Caco-2 (cell line): ENCODE measurements around the gene RHOB. TPM values are rescaled to one million over a fixed set of nuclear protein-coding genes. Genes with fewer than 3 reads are reported as not detected.

Experiments
- BruUV-seq: library from RNA; stranded (reverse); fragments of 400-500 nt; replicated peaks from 2 replicates; lab custom pipeline; 2021; lab: Mats Ljungman, UMichigan
- CTCF ChIA-PET: fragments of 300-600 bp; sonication (Branson Sonifier 250); formaldehyde crosslinking; loops from one replicate; lab custom pipeline; 2022; ENCODE audit warnings: antibody characterized with exemption; lab: Charles Lee
- POLR2A ChIA-PET: fragments of 300-600 bp; sonication (Branson Sonifier 250); formaldehyde crosslinking; loops from one replicate; lab custom pipeline; 2022; ENCODE audit warnings: antibody characterized with exemption; lab: Charles Lee
- DNase-seq, 2 experiments: peaks; one replicate each; pipeline versions ENCODE4 v3.0.0 to v3.0.0-alpha.2; 2020 to 2022
- H3K27me3 ChIP-seq: replicated peaks from 2 replicates; pipeline ENCODE4 v1.6.0; 2011; ENCODE audit warnings: low read length; ENCODE audit not compliant: control insufficient read depth, insufficient read depth
- H3K36me3 ChIP-seq: 2 replicates; pipeline ENCODE4 v1.5.1; 2011; ENCODE audit warnings: low read length; ENCODE audit not compliant: control insufficient read depth, insufficient read depth
- H3K4me1 ChIP-seq: fragments of 250-450 bp; sonication (Bioruptor Pico); 2 replicates; pipeline ENCODE4 v1.5.1; 2020; ENCODE audit warnings: mild to moderate bottlenecking
- H3K4me3 ChIP-seq: 2 replicates; pipeline ENCODE4 v1.5.1; 2011; ENCODE audit warnings: low read depth, mild to moderate bottlenecking, control low read depth, low read length
- H3K9me3 ChIP-seq: fragments of 250-450 bp; sonication (Bioruptor Pico); 2 replicates; pipeline ENCODE4 v1.5.1; 2020; ENCODE audit warnings: mild to moderate bottlenecking, moderate library complexity
- H3K27ac Mint-ChIP-seq: one replicate; pipeline ENCODE4 v1.8.0; 2022; ENCODE audit warnings: mixed read lengths; ENCODE audit not compliant: unreplicated experiment
- H3K27me3 Mint-ChIP-seq: one replicate; pipeline ENCODE4 v1.8.0; 2022; ENCODE audit warnings: mixed read lengths; ENCODE audit not compliant: insufficient read depth, unreplicated experiment
- H3K36me3 Mint-ChIP-seq: one replicate; pipeline ENCODE4 v1.8.0; 2022; ENCODE audit warnings: mild to moderate bottlenecking, mixed read lengths; ENCODE audit not compliant: insufficient read depth, unreplicated experiment
- H3K4me1 Mint-ChIP-seq: one replicate; pipeline ENCODE4 v1.8.0; 2022; ENCODE audit warnings: low read depth, mixed read lengths; ENCODE audit not compliant: unreplicated experiment
- H3K4me3 Mint-ChIP-seq: one replicate; pipeline ENCODE4 v1.8.0; 2022; ENCODE audit warnings: mild to moderate bottlenecking, moderate library complexity, mixed read lengths; ENCODE audit not compliant: unreplicated experiment
- H3K9me3 Mint-ChIP-seq: one replicate; pipeline ENCODE4 v1.8.0; 2022; ENCODE audit warnings: mixed read lengths; ENCODE audit not compliant: unreplicated experiment
- intact Hi-C: fragments of 100-400 bp; cut with micrococcal nuclease; formaldehyde crosslinking; loops from one replicate; pipeline ENCODE4 v1.10.0; 2022; ENCODE audit not compliant: unreplicated experiment
- total RNA-seq: library from RNA; stranded (reverse); gene quantifications from 2 replicates; pipeline ENCODE4 v1.2.3, GENCODE V29; 2022
- TF ChIP-seq, protein P1 (sequence below), 2 experiments: fragments of 200-600 bp in 1 of 2; IDR thresholded peaks; 1 replicate in 1 of 2; 2 replicates in 1 of 2; pipeline versions ENCODE4 v1.5.1 to v1.8.0; 2011 to 2022; ENCODE audit warnings: antibody characterized with exemption in 1 of 2, control low read depth in 1 of 2, inconsistent platforms in 1 of 2, low read depth in 1 of 2, low read length in 1 of 2, mild to moderate bottlenecking in 1 of 2, moderate library complexity in 1 of 2; ENCODE audit not compliant: insufficient read depth in 1 of 2, severe bottlenecking in 1 of 2, unreplicated experiment in 1 of 2

The RHOB gene
- total RNA-seq, 1 experiment from 2014 or later = 20.8 TPM

GRCh38 chr2:20483194-20483895 lies 36.5 kb downstream of the RHOB start:
- Histone ChIP-seq H3K36me3 (no peaks in the 10 kb centered on the region), H3K27me3 (no peaks in the 10 kb centered on the region), H3K4me3 (no peak overlapping the region), H3K9me3 (no peaks in the 10 kb centered on the region), H3K4me1 (no peaks in the 10 kb centered on the region)
- POLR2A ChIA-PET = no interaction called here
- DNase-seq = no peak
- H3K4me3 Mint-ChIP-seq = no peak overlapping the region
- H3K27me3 Mint-ChIP-seq = no peaks in the 10 kb centered on the region
- intact Hi-C loops = no loop called here
- CTCF ChIA-PET = no interaction called here
- no peaks in the 10 kb centered on the region for H3K4me1 Mint-ChIP-seq
- H3K36me3 Mint-ChIP-seq = no peaks in the 10 kb centered on the region
- BruUV-seq = no TSS peak
- H3K27ac Mint-ChIP-seq = no peak overlapping the region
- no peaks in the 10 kb centered on the region for H3K9me3 Mint-ChIP-seq
- TF ChIP-seq, protein P1, sequence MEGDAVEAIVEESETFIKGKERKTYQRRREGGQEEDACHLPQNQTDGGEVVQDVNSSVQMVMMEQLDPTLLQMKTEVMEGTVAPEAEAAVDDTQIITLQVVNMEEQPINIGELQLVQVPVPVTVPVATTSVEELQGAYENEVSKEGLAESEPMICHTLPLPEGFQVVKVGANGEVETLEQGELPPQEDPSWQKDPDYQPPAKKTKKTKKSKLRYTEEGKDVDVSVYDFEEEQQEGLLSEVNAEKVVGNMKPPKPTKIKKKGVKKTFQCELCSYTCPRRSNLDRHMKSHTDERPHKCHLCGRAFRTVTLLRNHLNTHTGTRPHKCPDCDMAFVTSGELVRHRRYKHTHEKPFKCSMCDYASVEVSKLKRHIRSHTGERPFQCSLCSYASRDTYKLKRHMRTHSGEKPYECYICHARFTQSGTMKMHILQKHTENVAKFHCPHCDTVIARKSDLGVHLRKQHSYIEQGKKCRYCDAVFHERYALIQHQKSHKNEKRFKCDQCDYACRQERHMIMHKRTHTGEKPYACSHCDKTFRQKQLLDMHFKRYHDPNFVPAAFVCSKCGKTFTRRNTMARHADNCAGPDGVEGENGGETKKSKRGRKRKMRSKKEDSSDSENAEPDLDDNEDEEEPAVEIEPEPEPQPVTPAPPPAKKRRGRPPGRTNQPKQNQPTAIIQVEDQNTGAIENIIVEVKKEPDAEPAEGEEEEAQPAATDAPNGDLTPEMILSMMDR (IDR thresholded peaks at IDR 0.05; ENCODE audit: insufficient read depth in 1 of 2, low read depth in 1 of 2, low read length in 1 of 2, severe bottlenecking in 1 of 2, unreplicated experiment in 1 of 2) = no peak

- no TSS peak for BruUV-seq
- H3K36me3 ChIP-seq = no peaks in the 10 kb centered on the region
- TF ChIP-seq, protein P1 (IDR thresholded peaks at IDR 0.05; ENCODE audit: insufficient read depth in 1 of 2, low read depth in 1 of 2, low read length in 1 of 2, severe bottlenecking in 1 of 2, unreplicated experiment in 1 of 2) = no peak
- Mint-ChIP-seq H3K9me3 (no peaks in the 10 kb centered on the region), H3K36me3 (no peaks in the 10 kb centered on the region), H3K4me1 (no peaks in the 10 kb centered on the region), H3K27ac (no peak overlapping the region), H3K27me3 (no peaks in the 10 kb centered on the region), H3K4me3 (no peak overlapping the region)
- H3K4me1 ChIP-seq = no peaks in the 10 kb centered on the region
- H3K4me3 ChIP-seq = no peak overlapping the region
- H3K27me3 ChIP-seq = no peaks in the 10 kb centered on the region
- CTCF ChIA-PET = no interaction called here
- intact Hi-C loops = no loop called here
- DNase-seq = no peak
- POLR2A ChIA-PET = no interaction called here
- H3K9me3 ChIP-seq = no peaks in the 10 kb centered on the region
Observed at GRCh38 chr2:20484034-20484617, 37.3 kb downstream of the RHOB start.

DNA sequence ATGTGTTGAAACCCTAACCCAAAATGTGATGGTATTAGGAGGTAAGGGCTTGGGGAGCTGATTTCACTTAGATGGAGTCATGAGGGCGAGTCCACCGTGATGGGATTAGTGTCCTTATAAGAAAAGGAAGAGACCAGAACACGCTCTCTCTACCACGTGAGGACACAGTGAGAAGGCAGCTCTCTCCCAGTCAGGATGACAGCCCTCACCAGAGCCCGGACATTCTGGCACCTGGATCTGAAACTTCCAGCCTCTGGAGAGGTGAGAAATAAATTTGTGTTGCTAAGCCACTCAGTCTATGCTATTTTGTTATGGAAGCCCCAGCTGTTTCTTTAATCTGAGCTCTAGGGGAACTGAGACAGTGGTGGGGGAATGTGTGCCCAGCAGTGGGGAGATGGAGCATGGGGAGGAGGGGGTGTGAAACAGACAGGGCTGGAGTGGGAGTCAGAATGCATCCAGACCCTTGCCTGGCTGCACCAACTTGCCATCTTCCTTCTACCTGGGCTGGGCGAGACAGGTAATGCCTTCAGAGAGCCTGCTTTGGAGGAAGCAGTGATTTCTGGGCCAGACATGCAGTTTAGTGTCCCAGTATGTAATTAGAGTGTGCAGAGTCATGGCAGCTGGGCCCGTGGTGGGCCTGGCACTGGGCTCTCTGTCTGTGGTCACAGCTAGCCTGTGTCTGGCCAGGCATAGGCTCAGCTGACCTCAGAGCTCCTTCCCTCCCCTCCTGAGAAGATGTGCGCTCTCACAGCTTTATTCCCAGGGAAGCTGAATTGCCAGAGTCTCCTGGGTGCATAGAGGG lies 38.1 kb downstream of the RHOB start:
- Histone ChIP-seq H3K9me3 (no peaks in the 10 kb centered on the region), H3K4me3 (no peak overlapping the region), H3K36me3 (no peaks in the 10 kb centered on the region), H3K4me1 (no peaks in the 10 kb centered on the region), H3K27me3 (no peaks in the 10 kb centered on the region)
- ChIA-PET POLR2A (no interaction called here), CTCF (no interaction called here)
- no peak for DNase-seq
- Mint-ChIP-seq H3K27ac (no peak overlapping the region), H3K4me3 (no peak overlapping the region), H3K4me1 (no peaks in the 10 kb centered on the region), H3K36me3 (no peaks in the 10 kb centered on the region), H3K9me3 (no peaks in the 10 kb centered on the region), H3K27me3 (no peaks in the 10 kb centered on the region)
- intact Hi-C loops = no loop called here
- TF ChIP-seq, protein P1 (IDR thresholded peaks at IDR 0.05; ENCODE audit: insufficient read depth in 1 of 2, low read depth in 1 of 2, low read length in 1 of 2, severe bottlenecking in 1 of 2, unreplicated experiment in 1 of 2) = no peak
- no TSS peak for BruUV-seq
